ENCODE data around the gene FAM217B. TPM values are rescaled to one million over a fixed set of nuclear protein-coding genes. Genes with fewer than 3 reads are reported as not detected.

Gene FAM217B
- total RNA-seq, 4 donors from 2014 or later: 5.7 to 10.7 (median 7.9) TPM

DNA sequence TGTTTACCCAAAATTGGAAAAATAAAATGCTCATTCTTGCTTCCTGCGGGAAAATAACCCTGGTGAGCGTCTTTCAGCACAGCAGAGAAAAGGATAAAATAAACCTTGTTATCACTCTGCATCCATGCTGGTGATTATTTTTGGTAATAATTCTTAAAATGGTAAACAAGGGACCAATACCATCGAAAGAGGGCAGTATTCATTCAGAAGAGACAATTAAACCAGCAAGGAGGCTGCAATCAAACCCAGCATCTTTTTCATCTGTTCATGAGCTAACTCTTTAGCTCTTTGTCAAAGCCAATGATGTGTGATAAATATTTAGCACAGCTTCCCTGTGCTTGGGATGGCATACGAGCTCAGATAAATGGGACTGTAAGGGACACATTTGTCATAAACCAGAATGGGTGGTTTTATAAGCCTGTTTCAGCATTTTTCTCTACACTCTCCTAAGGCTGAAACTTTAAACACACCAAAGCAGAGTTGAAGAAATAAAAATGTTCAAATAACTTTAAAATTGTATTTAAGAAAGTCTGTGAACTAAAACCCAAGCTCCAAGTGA is 52.4 kb downstream of the FAM217B start:
- TF ChIP-seq, protein P1, sequence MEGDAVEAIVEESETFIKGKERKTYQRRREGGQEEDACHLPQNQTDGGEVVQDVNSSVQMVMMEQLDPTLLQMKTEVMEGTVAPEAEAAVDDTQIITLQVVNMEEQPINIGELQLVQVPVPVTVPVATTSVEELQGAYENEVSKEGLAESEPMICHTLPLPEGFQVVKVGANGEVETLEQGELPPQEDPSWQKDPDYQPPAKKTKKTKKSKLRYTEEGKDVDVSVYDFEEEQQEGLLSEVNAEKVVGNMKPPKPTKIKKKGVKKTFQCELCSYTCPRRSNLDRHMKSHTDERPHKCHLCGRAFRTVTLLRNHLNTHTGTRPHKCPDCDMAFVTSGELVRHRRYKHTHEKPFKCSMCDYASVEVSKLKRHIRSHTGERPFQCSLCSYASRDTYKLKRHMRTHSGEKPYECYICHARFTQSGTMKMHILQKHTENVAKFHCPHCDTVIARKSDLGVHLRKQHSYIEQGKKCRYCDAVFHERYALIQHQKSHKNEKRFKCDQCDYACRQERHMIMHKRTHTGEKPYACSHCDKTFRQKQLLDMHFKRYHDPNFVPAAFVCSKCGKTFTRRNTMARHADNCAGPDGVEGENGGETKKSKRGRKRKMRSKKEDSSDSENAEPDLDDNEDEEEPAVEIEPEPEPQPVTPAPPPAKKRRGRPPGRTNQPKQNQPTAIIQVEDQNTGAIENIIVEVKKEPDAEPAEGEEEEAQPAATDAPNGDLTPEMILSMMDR (IDR thresholded peaks at IDR 0.05; ENCODE audit: low read depth): no peak

DNA sequence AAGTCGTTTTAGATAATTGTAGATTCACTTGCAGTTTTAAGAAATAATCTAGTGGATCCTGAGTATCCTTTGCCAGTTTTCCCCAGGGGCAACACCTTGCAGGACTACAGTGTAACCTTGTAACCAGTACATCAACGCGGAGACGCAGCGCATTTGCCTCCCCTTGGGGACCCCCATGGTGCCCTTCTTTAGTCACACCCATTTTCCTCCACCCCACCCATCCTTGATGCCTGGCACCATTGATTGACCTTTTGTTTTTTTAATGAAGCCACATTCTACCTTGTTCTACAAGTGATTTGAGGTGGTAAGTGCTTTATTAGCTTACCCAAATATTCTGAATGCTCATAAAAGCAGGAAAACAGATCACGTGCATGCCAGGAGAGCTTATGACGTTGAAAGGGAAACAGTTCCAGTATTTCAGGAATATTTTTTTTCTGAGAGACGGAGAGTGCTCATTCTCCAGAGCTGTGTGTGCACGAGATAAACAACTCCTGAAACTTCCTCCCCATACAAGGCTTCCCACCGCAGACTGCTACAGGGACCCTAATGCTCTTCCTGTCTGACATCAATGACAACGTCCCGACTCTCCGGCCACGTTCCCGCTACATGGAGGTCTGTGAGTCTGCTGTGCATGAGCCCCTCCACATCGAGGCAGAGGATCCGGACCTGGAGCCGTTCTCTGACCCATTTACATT is 53.7 kb downstream of the FAM217B start:
- TF ChIP-seq, protein P1 (IDR thresholded peaks at IDR 0.05; ENCODE audit: low read depth): no peak

DNA sequence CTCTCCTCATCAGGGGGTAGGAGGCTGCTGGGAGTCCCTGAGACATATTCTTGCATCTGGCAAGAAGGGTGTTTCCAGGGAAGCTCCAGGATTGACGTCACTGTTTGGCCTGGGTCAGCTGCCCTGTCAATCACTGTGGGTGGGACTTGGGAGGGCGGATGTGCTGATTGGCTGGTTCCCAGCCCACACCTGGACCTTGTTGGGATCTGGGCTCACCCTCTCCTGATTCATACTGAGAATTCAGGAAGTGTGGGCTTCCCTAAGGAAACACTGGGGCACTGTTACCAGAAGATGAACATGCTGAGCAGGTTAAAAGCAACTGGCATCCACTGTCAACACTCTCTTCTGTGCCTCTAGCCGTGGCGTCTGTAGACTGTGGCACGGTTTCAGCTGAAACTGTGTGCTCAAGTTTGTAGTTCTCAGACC is 54.5 kb downstream of the FAM217B start:
- TF ChIP-seq, protein P1 (IDR thresholded peaks at IDR 0.05; ENCODE audit: low read depth): no peak

GRCh38 chr20:59996108-59996507 is 55.9 kb downstream of the FAM217B start:
- TF ChIP-seq, protein P1 (IDR thresholded peaks at IDR 0.05; ENCODE audit: low read depth): no peak

DNA sequence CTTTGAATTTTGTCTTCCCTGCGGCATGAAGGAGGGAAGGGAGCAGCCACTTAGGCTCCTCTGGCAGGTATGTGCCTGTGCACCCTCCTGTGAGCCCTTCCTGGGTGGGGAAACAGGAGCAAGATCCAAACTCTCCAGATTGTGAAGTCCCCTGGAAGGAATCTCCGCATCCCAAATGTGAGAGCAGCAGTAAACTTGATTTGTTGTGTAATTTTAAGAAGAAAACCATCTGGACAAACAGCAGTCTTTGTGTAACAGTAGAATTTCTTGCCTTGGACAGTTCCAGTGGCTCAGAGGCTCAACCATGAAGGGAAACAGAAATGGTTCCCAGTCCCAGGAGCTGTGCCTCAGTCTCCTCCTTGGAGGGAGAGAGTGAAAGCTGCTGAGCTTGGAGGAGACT is 57.7 kb downstream of the FAM217B start:
- TF ChIP-seq, protein P1 (IDR thresholded peaks at IDR 0.05; ENCODE audit: low read depth): no peak

Other genes starting within 250 kb of the FAM217B start
- 1 to 10 TPM; 3.1 to 7.8 (median 3.8) TPM for gene SYCP2, start 6.8 kb upstream of the FAM217B start, total RNA-seq
- 1 to 10 TPM; 5.1 to 8.7 (median 6.8) TPM for gene PPP1R3D, start 84 bp upstream of the FAM217B start, total RNA-seq
- gene CDH26, start 18.0 kb downstream of the FAM217B start, total RNA-seq: 1 to 10 TPM; 1.7 to 4.0 (median 3.5) TPM